ENCODE data around the gene LAMB4.

Gene LAMB4

DNA sequence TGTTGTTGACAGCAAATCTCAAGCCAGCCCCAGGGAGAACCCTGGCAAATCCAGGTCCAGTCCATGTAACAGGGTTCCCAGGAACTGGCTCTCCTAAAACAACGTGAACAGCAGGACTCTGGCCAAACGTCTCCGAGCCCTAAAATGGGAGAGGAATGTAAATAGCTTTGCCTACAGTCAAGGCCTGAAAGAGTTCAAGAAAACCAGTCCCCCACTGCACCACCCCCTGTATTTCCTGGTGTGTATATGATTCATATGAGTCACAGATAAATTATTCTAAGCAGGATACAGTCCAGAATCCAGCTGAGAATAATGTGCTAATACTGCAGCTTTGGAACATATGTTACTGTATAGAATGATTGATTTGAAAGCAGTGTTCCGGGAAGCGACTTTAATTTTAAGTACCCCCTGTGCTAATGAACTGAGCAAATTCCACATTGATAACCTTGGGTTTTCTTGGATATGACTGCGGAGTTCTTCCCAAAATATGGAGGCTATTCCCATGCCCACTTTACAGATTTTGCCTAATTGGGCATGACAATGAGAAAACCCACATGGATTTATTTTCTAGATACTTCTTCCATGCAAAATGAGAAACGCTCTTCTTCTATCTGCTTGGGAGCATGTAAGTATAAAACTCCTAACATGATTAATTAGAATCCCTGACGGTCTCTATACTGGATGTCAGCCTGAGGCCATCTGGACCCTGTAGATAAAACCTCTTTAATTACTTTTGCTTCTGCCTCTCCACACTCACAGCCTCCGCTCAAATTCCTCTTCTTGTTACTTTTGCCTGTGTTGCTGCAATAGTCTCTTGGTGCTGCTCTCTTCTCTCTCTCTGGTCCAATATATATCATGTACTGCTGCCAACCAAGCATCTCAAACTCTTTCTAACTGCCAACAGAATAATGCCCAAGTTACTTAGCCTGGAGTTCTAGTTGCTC, 50.2 kb downstream of the LAMB4 start:
- peak; percentile 97 for DNase-seq

DNA sequence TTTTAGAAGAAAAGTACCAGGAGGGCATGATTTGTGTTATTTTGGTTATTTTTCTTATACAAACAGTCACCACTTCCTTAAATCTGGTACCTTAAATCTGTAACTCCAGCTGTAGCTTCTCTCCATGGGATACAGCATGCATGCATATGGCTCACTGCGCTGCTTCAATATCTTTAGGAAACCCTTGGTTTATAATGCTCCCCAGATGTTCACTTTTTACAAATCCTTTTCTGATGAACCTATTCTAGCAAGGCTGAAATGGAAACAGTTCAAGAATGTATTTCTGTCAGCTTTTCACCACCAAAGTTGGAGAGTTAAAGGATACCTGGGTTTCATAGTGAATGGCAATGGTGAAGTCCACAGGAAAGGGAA, 50.9 kb downstream of the LAMB4 start:
- DNase-seq, result no peak

- no peak for DNase-seq
Observed at GRCh38 chr7:108078691-108079090, 51.5 kb downstream of the LAMB4 start.

DNA sequence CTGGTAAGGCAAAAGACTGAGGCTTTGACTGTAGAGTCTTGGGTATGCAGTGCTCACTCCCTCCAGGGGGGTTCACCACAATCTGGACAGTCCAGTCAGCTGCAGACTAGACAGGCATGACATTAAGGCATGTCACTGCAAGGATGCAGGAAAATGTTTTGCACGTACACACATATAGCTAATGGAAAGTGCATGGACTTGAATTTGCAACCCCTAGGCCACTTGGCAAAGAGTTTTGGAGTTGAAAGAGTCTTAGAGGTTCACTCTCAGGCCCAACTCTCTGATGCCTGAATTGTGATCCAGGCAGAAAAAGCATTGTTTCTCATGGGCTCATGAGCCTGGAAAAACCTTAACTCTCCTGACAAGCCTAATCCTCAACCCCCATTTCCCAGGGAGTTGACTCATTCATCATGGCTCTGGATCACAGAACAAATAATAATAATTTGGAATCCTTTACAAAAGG, 51.9 kb downstream of the LAMB4 start:
- peak; percentile 78 for DNase-seq

- DNase-seq, result no peak
Observed at GRCh38 chr7:108077709-108078108, 52.5 kb downstream of the LAMB4 start.

- DNase-seq, result peak; percentile 77
Observed at GRCh38 chr7:108076156-108076555, 54.0 kb downstream of the LAMB4 start.

DNA sequence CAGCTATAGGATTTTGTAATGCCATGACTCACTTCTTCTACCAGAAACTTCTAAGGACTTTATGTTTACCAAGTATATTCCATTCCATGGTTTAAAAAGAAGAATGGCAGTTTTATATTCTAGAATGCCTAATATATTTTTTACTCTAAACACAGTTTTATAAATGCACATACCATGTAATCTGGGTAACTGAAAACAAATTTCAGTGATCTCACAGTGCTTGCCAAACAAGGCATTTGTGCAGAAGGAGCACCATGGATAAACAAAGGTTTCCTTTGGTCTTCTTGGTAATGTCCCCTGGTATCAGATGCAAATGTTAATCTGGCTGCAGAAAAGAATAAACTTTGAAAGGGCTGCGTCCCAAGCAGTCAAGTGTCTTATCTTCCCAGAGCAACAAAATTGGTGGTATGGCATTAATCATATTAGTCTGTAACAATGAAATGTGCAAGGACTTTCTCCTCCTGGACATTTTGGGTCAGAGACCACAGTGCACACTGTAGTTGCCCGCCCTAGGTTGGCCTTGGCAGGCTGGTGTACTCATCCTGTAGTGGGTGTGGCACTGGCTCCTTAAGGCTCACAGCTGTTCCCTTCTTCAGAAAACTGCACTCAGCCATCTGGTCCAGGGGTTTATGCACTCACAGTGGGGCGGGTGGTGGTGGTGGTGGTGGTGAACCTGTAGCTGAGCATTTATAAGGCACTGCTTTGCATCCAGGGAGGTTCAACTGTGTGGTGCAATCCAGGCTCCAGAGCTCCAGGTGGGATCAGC, 56.7 kb downstream of the LAMB4 start:
- no peak for DNase-seq

- no peak for DNase-seq
Observed at GRCh38 chr7:108072739-108073138, 57.4 kb downstream of the LAMB4 start.

DNA sequence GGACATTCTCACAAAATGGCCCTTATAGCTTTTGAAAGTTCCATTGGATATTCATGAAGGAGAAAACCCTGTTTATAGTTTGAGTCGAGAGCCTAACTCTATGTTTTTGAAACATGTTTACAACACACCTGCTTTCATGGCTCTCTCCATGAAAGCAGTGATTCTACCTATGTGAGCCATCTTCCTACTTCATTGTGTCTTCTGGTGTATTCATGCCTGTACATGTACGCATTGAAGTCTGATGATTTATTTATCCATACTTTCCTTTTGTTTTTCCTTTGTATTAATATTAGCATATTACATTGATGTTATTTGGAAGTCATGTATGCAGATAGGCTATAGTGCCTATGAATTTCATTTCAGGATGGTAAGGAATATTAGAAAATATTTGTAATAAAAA, 58.0 kb downstream of the LAMB4 start:
- no peak for DNase-seq

DNA sequence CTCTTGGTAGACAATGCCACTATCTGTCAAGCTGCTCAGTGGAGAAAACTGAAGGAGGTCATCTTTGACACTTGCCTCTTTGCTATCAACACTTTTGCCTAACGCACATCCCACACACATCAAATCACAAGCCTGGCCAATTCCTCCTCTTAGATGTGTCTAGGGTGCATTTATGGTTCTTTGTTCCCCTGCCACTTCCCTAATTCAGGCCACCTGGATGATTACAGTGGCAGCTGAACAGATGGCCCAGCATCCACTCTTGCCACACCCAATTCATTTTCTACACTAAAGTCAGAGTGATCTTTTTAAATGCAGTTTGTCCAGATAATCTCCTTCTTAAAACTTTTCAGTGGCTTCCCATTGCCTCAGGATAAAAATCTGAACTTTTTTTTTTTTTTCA, 58.6 kb downstream of the LAMB4 start:
- no peak for DNase-seq

DNA sequence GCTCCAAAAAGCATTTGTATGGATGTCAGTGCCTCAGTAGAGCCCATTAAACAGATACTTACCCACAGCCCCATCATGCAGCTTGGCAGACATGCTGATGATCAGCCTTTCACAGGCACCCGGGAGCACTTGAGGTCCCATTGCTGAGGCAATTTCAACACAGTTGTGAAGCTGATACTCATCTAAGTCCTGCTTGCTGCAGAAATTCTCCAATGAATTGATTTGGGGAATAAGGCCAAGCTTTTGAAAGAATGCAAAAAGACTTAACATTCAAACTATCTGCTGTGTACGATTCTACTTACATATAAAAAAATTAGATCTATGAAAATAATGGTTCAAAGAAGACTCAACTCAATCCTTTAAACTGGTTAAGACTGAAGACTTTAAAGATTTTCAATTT, 60.5 kb downstream of the LAMB4 start:
- DNase-seq, result no peak

- no peak for DNase-seq
Observed at GRCh38 chr7:108067844-108068243, 62.3 kb downstream of the LAMB4 start.

- no peak for DNase-seq
Observed at GRCh38 chr7:108066486-108066885, 63.7 kb downstream of the LAMB4 start.

DNA sequence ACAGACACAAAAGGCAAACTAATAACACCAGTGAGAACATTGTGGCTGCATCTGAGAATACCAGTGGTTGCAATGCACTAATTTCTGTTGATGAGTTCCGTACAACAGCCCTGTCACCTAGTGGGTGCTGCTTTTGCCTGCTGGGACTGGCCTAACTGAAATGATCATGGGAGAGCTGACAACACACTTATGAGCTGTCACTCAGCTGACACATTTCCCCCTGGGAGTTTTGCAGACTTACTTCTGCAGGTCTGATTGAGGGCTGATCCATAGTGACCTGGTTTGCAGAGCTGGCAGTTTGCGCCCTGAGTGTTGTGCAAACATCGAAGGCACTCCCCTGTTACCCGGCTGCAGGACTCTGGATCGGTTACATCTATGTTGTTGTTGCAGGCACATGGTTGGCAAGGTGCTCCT, 66.6 kb downstream of the LAMB4 start:
- DNase-seq, result no peak

DNA sequence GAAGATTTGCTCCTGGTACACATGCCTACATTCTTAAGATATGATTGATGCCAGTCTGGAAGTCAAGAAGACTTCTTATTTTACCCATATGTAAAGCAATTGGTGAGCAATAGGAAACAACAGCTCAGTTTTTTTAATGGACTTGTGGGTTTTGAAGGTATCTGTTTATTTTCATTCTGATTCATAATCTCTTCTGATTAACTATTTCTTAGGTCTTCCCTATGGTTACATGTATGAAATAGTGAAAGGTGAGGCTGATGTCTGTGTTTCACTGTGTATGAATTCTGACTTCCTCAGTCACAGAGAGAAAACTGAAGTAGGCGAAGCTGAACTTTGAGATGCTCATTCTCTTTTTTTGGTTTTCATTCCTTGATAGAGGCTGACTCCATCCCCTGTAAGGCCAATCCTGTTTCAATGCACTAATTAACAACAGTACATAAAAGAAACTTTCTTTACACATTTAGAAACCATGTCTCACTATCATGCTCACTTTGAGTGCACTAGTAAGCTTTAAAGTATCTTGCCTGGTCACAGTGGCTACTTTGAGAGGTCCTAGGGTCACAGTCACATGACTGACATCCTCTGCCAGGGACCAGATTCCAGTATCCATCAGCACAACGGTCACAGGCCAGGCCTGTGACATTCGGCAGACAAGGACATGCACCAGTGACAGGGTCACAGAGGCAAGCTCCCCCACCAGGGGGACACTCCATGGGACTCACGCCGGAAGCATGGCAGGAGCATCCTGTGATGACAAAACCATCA, 67.7 kb downstream of the LAMB4 start:
- DNase-seq, result peak; percentile 27

DNA sequence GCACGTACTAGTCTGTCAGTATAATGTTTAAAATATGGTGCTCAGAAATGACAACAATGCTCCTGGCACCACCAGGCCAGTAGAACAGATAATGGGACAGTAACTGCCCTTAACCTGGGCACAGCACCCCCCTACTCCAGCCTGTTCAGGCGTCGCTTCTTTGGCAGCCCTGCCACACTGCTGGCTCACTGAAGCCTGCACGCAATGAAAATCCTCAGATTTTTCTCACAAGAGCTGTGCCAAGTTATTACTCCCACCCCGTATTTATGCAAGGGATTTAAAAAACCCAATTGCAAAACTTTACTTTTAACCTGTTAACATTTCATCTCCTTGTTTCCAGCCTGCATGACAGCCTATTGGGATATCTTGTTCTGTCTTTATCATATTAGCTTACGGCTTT, 70.6 kb downstream of the LAMB4 start:
- peak; percentile 26 for DNase-seq

DNA sequence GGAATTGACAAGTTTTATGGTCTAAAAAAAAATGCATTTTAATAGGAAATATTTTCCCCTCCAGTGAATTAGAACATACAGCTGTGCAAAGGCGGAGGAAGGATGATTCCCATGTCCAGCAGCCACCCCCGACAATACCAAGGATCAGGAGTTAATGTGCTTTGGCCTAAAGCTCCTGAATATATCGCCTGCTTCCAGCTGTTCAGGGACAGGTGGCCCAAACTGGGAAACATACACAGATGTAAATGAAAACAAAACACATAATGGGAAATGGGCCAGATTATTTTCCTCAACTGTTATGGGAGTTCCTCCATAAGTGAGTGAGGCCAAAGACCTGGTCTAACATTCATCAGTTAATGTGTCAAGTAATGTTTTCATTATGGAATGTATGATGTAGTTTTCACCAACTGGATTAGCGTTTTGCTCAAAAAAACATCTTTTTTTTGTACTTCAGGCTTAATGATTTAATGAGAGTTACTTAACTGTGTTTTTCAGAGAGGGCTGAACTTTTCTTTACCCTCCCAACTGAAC, 72.1 kb downstream of the LAMB4 start:
- DNase-seq, result no peak

GRCh38 chr7:108055611-108056021, 74.5 kb downstream of the LAMB4 start:
- no peak for DNase-seq

DNA sequence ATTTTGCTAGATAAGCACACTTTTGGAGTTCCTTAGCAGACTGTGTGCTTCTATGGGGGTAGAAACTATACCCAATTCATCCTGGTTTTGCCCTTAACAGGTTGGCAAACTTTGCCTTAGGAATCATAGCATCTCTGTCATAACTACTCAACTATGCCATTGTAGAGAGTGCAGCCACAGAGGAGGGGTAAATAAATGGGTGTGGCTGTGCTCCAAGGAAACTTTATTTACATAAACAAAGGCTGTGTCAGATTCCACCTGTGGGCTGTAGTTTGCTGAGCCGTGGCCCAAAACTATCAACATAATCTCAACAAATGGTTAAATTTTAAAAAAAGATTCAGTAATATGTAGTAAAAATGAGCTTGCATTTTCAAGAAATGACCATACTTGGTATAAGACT, 75.6 kb downstream of the LAMB4 start:
- DNase-seq, result no peak

DNA sequence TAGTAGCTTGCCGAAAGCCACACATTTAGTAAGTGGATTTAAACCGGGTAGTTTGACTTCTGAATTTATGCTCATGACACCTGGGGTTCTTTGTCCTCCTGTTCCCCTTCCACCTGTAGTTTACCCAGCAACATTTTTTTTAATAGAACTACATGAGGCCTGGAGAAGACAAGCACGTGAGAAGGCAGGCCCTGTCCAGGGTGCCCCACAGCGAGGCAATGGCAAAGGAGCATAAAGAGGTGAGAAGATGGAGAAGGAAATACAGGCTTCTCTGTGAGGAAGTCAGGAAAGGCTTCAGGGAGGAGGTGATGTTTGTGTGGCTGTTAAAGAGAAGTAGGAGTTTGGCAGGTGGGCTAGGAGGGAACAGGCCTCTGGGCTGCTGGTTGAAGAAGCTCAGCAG, 76.9 kb downstream of the LAMB4 start:
- no peak for DNase-seq

GRCh38 chr7:108051454-108051853, 78.7 kb downstream of the LAMB4 start:
- DNase-seq, result peak; percentile 63

- no peak for DNase-seq
Observed at GRCh38 chr7:108049962-108050361, 80.2 kb downstream of the LAMB4 start.

GRCh38 chr7:108048422-108048821, 81.7 kb downstream of the LAMB4 start:
- no peak for DNase-seq
